T-cell (primary cell): Measurements from ENCODE around the gene STIM1. TPM values are rescaled to one million over a fixed set of nuclear protein-coding genes. Genes with fewer than 3 reads are reported as not detected.

Source experiments
- ATAC-seq, 4 experiments: fragments of 200-7000 bp in 3 of 4; fragments of 150-1000 bp in 1 of 4; cut with Tn5 transposase; replicated peaks in 1 of 4; 1 replicate in 3 of 4; 2 replicates in 1 of 4; pipeline ENCODE4 v1.10.0; 2021; ENCODE audit warnings: moderate library complexity in 3 of 4, mild to moderate bottlenecking in 2 of 4, moderate number of reproducible peaks in 1 of 4
- CTCF ChIA-PET, 2 donors: fragments of 300-600 bp; sonication (Branson Sonifier 250); formaldehyde crosslinking; loops; one replicate each; lab custom pipeline; 2022; ENCODE audit warnings: antibody characterized with exemption in 2 of 2; lab: Charles Lee
- POLR2A ChIA-PET, 2 donors: fragments of 300-600 bp; sonication (Branson Sonifier 250); formaldehyde crosslinking; loops; one replicate each; lab custom pipeline; 2022; ENCODE audit warnings: antibody characterized with exemption in 2 of 2; lab: Charles Lee
- DNase-seq, 35 experiments: peaks; one replicate each; pipeline versions ENCODE4 v3.0.0 to v3.0.0-alpha.2; 2013 to 2023
- H3K27ac ChIP-seq: one replicate; pipeline ENCODE4 v1.5.1; 2013; ENCODE audit warnings: low read length
- H3K27me3 ChIP-seq, 2 experiments: replicated peaks in 1 of 2; 1 replicate in 1 of 2; 2 replicates in 1 of 2; pipeline versions ENCODE4 v1.6.1 to v1.7.0; 2013; ENCODE audit warnings: low read length in 1 of 2, mixed read lengths in 1 of 2; ENCODE audit not compliant: control insufficient read depth in 2 of 2, insufficient read depth in 2 of 2; ENCODE audit errors: extremely low read depth in 1 of 2
- H3K36me3 ChIP-seq, 2 donors: 1 replicate in 1 of 2; 2 replicates in 1 of 2; pipeline versions ENCODE4 v1.6.1 to v1.7.0; 2013; ENCODE audit warnings: low read length in 1 of 2; ENCODE audit not compliant: control insufficient read depth in 2 of 2, insufficient read depth in 1 of 2; ENCODE audit errors: extremely low read depth in 1 of 2
- H3K4me1 ChIP-seq, 2 experiments: 1 replicate in 1 of 2; 2 replicates in 1 of 2; pipeline versions ENCODE4 v1.6.1 to v1.7.0; 2013; ENCODE audit warnings: low read length in 2 of 2, mixed read lengths in 1 of 2; ENCODE audit not compliant: insufficient read depth in 2 of 2, control insufficient read depth in 1 of 2; ENCODE audit errors: extremely low read depth in 1 of 2
- H3K4me3 ChIP-seq, 2 donors: 1 replicate in 1 of 2; 2 replicates in 1 of 2; pipeline versions ENCODE4 v1.5.1 to v1.7.0; 2013; ENCODE audit warnings: mild to moderate bottlenecking in 2 of 2, low read length in 1 of 2, moderate library complexity in 1 of 2; ENCODE audit not compliant: control insufficient read depth in 1 of 2; ENCODE audit errors: extremely low read depth in 1 of 2
- H3K9me3 ChIP-seq: 2 replicates; pipeline ENCODE4 v1.7.0; 2013
- H3K27ac Mint-ChIP-seq, 2 donors: one replicate each; pipeline ENCODE4 v1.8.0; 2020 to 2021; ENCODE audit warnings: mild to moderate bottlenecking in 2 of 2, mixed read lengths in 2 of 2
- H3K27me3 Mint-ChIP-seq, 2 donors: one replicate each; pipeline ENCODE4 v1.8.0; 2021 to 2022; ENCODE audit warnings: mixed read lengths in 2 of 2
- H3K36me3 Mint-ChIP-seq: one replicate; pipeline ENCODE4 v1.8.0; 2021; ENCODE audit warnings: mixed read lengths
- H3K4me1 Mint-ChIP-seq, 3 donors: one replicate each; pipeline ENCODE4 v1.8.0; 2020 to 2022; ENCODE audit warnings: mixed read lengths in 3 of 3, mild to moderate bottlenecking in 1 of 3
- H3K4me3 Mint-ChIP-seq, 3 donors: one replicate each; pipeline ENCODE4 v1.8.0; 2020 to 2022; ENCODE audit warnings: mild to moderate bottlenecking in 3 of 3, mixed read lengths in 3 of 3, moderate library complexity in 3 of 3
- H3K9me3 Mint-ChIP-seq, 3 donors: one replicate each; pipeline ENCODE4 v1.8.0; 2020 to 2022; ENCODE audit warnings: mixed read lengths in 3 of 3
- WGBS: methylation state at CpG from one replicate; pipeline ENCODE4 v1.1.5; 2013; ENCODE audit warnings: missing lambda C conversion rate; ENCODE audit not compliant: insufficient coverage; 5-methylcytosine and 5-hydroxymethylcytosine counted together
- total RNA-seq, 35 experiments: library from RNA in 6 of 35; stranded (reverse) in 6 of 35; fragments of 120-200 nt in 1 of 35; gene quantifications; one replicate each; pipeline versions ENCODE4 v1.2.1 to v1.2.4 and lab custom pipeline; 2013 to 2026

STIM1 gene
- total RNA-seq, 5 donors from 2014 or later (not counting 1 experiment from before 2014, with no cell fraction given): 87.6 to 139 (median 94.5) TPM

GRCh38 chr11:3854660-3854976 is 846 bp upstream of the STIM1 start:
- peaks cover 49 to 58% of the 10 kb centered on the region in 2 experiments for H3K4me1 ChIP-seq
- peak overlapping the region; percentile 85 to 94 for H3K4me3 ChIP-seq
- DNase-seq (no peak), ATAC-seq (no peak)
- 3% methylated on average over 5 of the region's 7 CpGs for WGBS
- H3K27ac ChIP-seq: peak overlapping the region; percentile 96
- Mint-ChIP-seq H3K27me3 (no peaks in the 10 kb centered on the region), H3K4me3 (peak overlapping the region; percentile 87 to 99 (median 88)), H3K4me1 (peaks cover 55 to 69% (median 62%) of the 10 kb centered on the region in 3 donors), H3K36me3 (peaks cover 2% of the 10 kb centered on the region), H3K9me3 (no peaks in the 10 kb centered on the region), H3K27ac (peak overlapping the region; percentile 99)
- H3K9me3 ChIP-seq: no peaks in the 10 kb centered on the region
- POLR2A ChIA-PET: interaction anchor here (0.5 to 4.8 kb wide), 19 partner anchors 11 to 1836 kb away, joined by 3 to 58 read pairs (median 4); partner anchors contain the start of gene RHOG (in 2 of the 2)
- no peaks in the 10 kb centered on the region for H3K36me3 ChIP-seq
- CTCF ChIA-PET: interaction anchor here (0.5 to 9.2 kb wide), 49 partner anchors 9 to 242 kb away, joined by 3 to 248 read pairs (median 5); partner anchors contain the start of genes RHOG (in 2 of the 2) and PGAP2 (in 1 of the 2)
- H3K27me3 ChIP-seq: no peaks in the 10 kb centered on the region

- Mint-ChIP-seq H3K27ac (peak overlapping the region; percentile 83 to 91), H3K27me3 (no peaks in the 10 kb centered on the region), H3K4me3 (peak overlapping the region; percentile 95 to 99 (median 98)), H3K4me1 (peaks cover 68 to 78% (median 75%) of the 10 kb centered on the region in 3 donors), H3K36me3 (peaks cover 2% of the 10 kb centered on the region), H3K9me3 (no peaks in the 10 kb centered on the region)
- Histone ChIP-seq H3K4me1 (peaks cover 60 to 66% of the 10 kb centered on the region in 2 experiments), H3K4me3 (peak overlapping the region; percentile 83 to 94), H3K36me3 (no peaks in the 10 kb centered on the region), H3K27me3 (no peaks in the 10 kb centered on the region), H3K27ac (peak overlapping the region; percentile 48), H3K9me3 (no peaks in the 10 kb centered on the region)
- WGBS: 0% methylated on average over 36 of the region's 40 CpGs
- POLR2A ChIA-PET: interaction anchor here (0.6 to 4.8 kb wide), 7 partner anchors 14 to 217 kb away, joined by 3 to 58 read pairs (median 6); partner anchors contain the start of gene RHOG (in 1 of the 2)
- ATAC-seq (peak in 3 of 4 experiments; percentile 5 to 11 (median 7)), DNase-seq (peak in 24 of 35 experiments; percentile 15 to 58 (median 40))
- CTCF ChIA-PET: interaction anchor here (0.9 to 9.2 kb wide), 25 partner anchors 8 to 241 kb away, joined by 3 to 248 read pairs (median 6); partner anchors contain the start of gene RHOG (in 1 of the 2)
Measured at GRCh38 chr11:3855808-3856491, 486 bp downstream of the STIM1 start.

DNA sequence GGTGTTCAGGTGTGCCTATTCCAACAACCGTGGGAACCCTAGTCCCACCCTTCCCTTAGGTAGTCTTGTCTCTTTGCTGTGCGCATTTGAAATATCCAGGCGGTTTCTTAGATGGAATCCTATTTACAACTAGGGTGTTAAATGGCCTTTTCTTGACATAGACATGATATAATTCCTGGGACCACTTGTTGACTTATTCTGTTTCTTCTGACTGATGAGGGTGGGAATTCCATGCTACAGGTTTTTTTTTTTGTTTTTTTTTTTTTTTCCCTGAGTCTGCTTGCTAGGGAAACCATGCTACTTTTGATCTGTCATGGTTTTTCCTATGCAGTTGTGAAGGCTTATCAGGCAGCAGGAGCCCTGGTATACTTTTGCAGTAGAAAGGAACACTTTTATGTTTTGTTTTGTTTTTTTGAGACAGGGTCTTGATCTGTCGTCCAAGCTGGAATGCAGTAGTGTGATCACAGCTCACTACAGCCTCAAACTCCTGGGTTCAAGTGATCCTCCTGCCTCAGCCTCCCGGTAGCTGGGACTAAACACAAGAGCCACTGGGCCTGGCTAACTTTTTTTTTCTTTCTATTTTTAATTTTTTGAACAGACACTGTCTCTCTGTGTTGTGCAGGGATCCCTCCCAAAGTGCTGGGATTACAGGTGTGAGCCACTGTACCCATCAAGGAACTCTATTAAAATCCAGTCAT is 1.5 kb downstream of the STIM1 start:
- Histone ChIP-seq H3K4me3 (peak overlapping the region; percentile 83 to 94), H3K27me3 (no peaks in the 10 kb centered on the region), H3K9me3 (no peaks in the 10 kb centered on the region), H3K36me3 (no peaks in the 10 kb centered on the region), H3K27ac (peak overlapping the region; percentile 20), H3K4me1 (peaks cover 67 to 73% of the 10 kb centered on the region in 2 experiments)
- ATAC-seq: no peak
- DNase-seq: no peak
- POLR2A ChIA-PET: interaction anchor here (0.6 to 4.8 kb wide), 2 partner anchors 17 to 21 kb away, joined by 3 to 58 read pairs; partner anchors contain the start of gene RHOG (in 1 of the 2)
- CTCF ChIA-PET: interaction anchor here (0.8 to 9.2 kb wide), 6 partner anchors 8 to 217 kb away, joined by 3 to 248 read pairs (median 11); partner anchors contain the start of gene RHOG (in 1 of the 2)
- H3K27ac Mint-ChIP-seq: peak overlapping the region; percentile 83 to 91
- H3K27me3 Mint-ChIP-seq: no peaks in the 10 kb centered on the region
- H3K4me1 Mint-ChIP-seq: peaks cover 73 to 86% (median 80%) of the 10 kb centered on the region in 3 donors
- H3K9me3 Mint-ChIP-seq: no peaks in the 10 kb centered on the region
- peaks cover 2% of the 10 kb centered on the region for H3K36me3 Mint-ChIP-seq
- H3K4me3 Mint-ChIP-seq: peak overlapping the region; percentile 95 to 99 (median 98)
- 0% methylated on average over 1 of the region's 5 CpGs for WGBS

DNA sequence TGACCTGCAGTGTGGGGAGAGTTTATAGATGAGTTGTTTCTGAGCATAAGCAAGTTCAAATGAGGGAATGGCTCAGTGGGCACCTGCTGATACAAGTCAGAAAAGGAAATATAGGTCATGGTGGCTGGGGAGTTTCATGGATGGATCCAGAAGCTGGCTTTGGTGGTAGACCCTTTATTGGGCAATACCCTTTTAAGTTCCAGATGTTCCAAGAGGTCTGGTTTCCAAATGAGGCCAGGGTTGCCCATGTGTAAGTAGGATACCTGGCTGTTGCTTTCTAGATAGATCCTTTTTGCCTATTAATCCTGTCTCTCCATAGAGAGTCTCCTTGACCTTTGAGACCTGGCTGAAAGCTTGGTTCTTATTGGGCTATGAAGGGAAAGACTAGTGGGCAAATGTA is 2.2 kb downstream of the STIM1 start:
- peaks cover 70 to 74% of the 10 kb centered on the region in 2 experiments for H3K4me1 ChIP-seq
- ATAC-seq: no peak
- Mint-ChIP-seq H3K27ac (peak overlapping the region; percentile 83 to 91), H3K4me3 (peak overlapping the region; percentile 95 to 99 (median 98)), H3K4me1 (peaks cover 75 to 86% (median 81%) of the 10 kb centered on the region in 3 donors), H3K27me3 (no peaks in the 10 kb centered on the region), H3K36me3 (peaks cover 2% of the 10 kb centered on the region), H3K9me3 (no peaks in the 10 kb centered on the region)
- H3K27me3 ChIP-seq: no peaks in the 10 kb centered on the region
- H3K9me3 ChIP-seq: no peaks in the 10 kb centered on the region
- DNase-seq: no peak
- ChIA-PET CTCF (interaction anchor here (0.6 to 3.3 kb wide), 6 partner anchors 8 to 215 kb away, joined by 3 to 16 read pairs (median 5); partner anchors contain the start of gene RHOG (in 1 of the 2)), POLR2A (interaction anchor here (0.6 to 1.4 kb wide), 3 partner anchors 16 to 183 kb away, joined by 3 to 5 read pairs (median 5); no protein-coding TSS in a partner anchor)
- H3K4me3 ChIP-seq: peak overlapping the region; percentile 83 to 94
- peak overlapping the region; percentile 20 for H3K27ac ChIP-seq
- H3K36me3 ChIP-seq: no peaks in the 10 kb centered on the region

- DNase-seq (peak in 1 of 35 experiments; percentile 13), ATAC-seq (no peak)
- ChIA-PET POLR2A (interaction anchor here (0.5 to 1.8 kb wide), 4 partner anchors 9 to 252 kb away, joined by 3 to 7 read pairs (median 4); no protein-coding TSS in a partner anchor), CTCF (interaction anchor here (0.6 to 3.3 kb wide), 10 partner anchors 9 to 47 kb away, joined by 3 to 24 read pairs (median 4); partner anchors contain the start of gene RHOG (in 1 of the 2))
- H3K4me1 ChIP-seq: peaks cover 57 to 74% of the 10 kb centered on the region in 2 experiments
- Mint-ChIP-seq H3K27me3 (no peaks in the 10 kb centered on the region), H3K4me1 (peaks cover 70 to 82% (median 80%) of the 10 kb centered on the region in 3 donors), H3K4me3 (peak overlapping the region; percentile 95 to 99 (median 98)), H3K36me3 (peaks cover 2% of the 10 kb centered on the region), H3K9me3 (no peaks in the 10 kb centered on the region), H3K27ac (peak overlapping the region; percentile 83 to 91)
- H3K27ac ChIP-seq: peak overlapping the region; percentile 30
- no peaks in the 10 kb centered on the region for H3K36me3 ChIP-seq
- H3K4me3 ChIP-seq: peak overlapping the region; percentile 28 to 60
- no peaks in the 10 kb centered on the region for H3K9me3 ChIP-seq
- H3K27me3 ChIP-seq: no peaks in the 10 kb centered on the region
- 26% methylated on average over 4 of the region's 4 CpGs for WGBS
Measured at GRCh38 chr11:3859373-3859881, 4.0 kb downstream of the STIM1 start.
